Glutamatergic neuron (in vitro differentiated cells): ENCODE data around the gene GABRR2. TPM values are rescaled to one million over a fixed set of nuclear protein-coding genes. Genes with fewer than 3 reads are reported as not detected.

Source experiments
- DNase-seq: peaks from one replicate; pipeline ENCODE4 v3.0.0; 2022
- H3K27ac Mint-ChIP-seq: one replicate; pipeline ENCODE4 v1.8.0; 2020; ENCODE audit warnings: mild to moderate bottlenecking, mixed read lengths, inconsistent platforms; ENCODE audit not compliant: unreplicated experiment
- H3K27me3 Mint-ChIP-seq: one replicate; pipeline ENCODE4 v1.8.0; 2020; ENCODE audit warnings: mild to moderate bottlenecking, moderate library complexity, mixed read lengths, inconsistent platforms; ENCODE audit not compliant: unreplicated experiment
- H3K36me3 Mint-ChIP-seq: one replicate; pipeline ENCODE4 v1.8.0; 2020; ENCODE audit warnings: mild to moderate bottlenecking, mixed read lengths, inconsistent platforms; ENCODE audit not compliant: unreplicated experiment
- H3K4me1 Mint-ChIP-seq: one replicate; pipeline ENCODE4 v1.8.0; 2020; ENCODE audit warnings: mild to moderate bottlenecking, low read depth, mixed read lengths, inconsistent platforms; ENCODE audit not compliant: unreplicated experiment
- H3K4me3 Mint-ChIP-seq: one replicate; pipeline ENCODE4 v1.8.0; 2020; ENCODE audit warnings: mild to moderate bottlenecking, mixed read lengths, inconsistent platforms; ENCODE audit not compliant: unreplicated experiment
- H3K9me3 Mint-ChIP-seq: one replicate; pipeline ENCODE4 v1.8.0; 2020; ENCODE audit warnings: mild to moderate bottlenecking, moderate library complexity, mixed read lengths, inconsistent platforms; ENCODE audit not compliant: unreplicated experiment
- total RNA-seq: library from RNA; stranded (reverse); fragmentation: NEBNext Ultra II Directional; extraction: Animal tissue kit (Norgen Biotek cat#: 25700); gene quantifications from one replicate; pipeline ENCODE4 v1.2.1, GENCODE V29; 2021; ENCODE audit not compliant: unreplicated experiment
- TF ChIP-seq, protein P1 (sequence below): fragments of 200-600 bp; sonication (generic); IDR thresholded peaks from one replicate; pipeline ENCODE4 v1.5.0; 2021; ENCODE audit not compliant: partially characterized antibody, unreplicated experiment

The GABRR2 gene
- total RNA-seq, 1 donor from 2014 or later, result 0.49 TPM

- Mint-ChIP-seq H3K27ac (no peak overlapping the region), H3K9me3 (peaks cover 4% of the 10 kb centered on the region), H3K27me3 (no peaks in the 10 kb centered on the region), H3K36me3 (no peaks in the 10 kb centered on the region), H3K4me3 (no peak overlapping the region), H3K4me1 (no peaks in the 10 kb centered on the region)
- TF ChIP-seq, protein P1, sequence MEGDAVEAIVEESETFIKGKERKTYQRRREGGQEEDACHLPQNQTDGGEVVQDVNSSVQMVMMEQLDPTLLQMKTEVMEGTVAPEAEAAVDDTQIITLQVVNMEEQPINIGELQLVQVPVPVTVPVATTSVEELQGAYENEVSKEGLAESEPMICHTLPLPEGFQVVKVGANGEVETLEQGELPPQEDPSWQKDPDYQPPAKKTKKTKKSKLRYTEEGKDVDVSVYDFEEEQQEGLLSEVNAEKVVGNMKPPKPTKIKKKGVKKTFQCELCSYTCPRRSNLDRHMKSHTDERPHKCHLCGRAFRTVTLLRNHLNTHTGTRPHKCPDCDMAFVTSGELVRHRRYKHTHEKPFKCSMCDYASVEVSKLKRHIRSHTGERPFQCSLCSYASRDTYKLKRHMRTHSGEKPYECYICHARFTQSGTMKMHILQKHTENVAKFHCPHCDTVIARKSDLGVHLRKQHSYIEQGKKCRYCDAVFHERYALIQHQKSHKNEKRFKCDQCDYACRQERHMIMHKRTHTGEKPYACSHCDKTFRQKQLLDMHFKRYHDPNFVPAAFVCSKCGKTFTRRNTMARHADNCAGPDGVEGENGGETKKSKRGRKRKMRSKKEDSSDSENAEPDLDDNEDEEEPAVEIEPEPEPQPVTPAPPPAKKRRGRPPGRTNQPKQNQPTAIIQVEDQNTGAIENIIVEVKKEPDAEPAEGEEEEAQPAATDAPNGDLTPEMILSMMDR, result no peak
- DNase-seq, result no peak
Observed at GRCh38 chr6:89221971-89222711, 93.0 kb downstream of the GABRR2 start.

DNA sequence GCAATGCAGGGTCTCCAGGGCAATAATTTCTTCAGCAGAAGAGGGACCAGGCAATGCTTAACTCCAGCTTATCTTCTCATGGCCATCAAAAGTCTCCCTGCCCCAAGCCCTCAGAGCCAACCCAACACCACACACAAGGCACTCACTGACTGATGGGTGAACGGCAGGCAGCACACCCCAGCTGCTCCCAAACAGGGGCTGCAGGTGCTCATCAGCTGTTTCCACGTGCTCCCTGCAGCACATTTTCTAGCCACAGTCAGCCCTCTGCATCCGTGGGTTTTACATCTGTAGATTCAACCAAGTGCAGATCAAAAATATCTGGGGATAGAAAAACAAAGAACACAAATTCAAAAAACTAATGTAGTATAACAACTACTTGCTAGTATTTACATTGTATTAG lies 94.0 kb downstream of the GABRR2 start:
- no peaks in the 10 kb centered on the region for H3K27me3 Mint-ChIP-seq
- no peak for DNase-seq
- no peak overlapping the region for H3K4me3 Mint-ChIP-seq
- no peaks in the 10 kb centered on the region for H3K4me1 Mint-ChIP-seq
- peaks cover 4% of the 10 kb centered on the region for H3K9me3 Mint-ChIP-seq
- H3K27ac Mint-ChIP-seq, result no peak overlapping the region
- TF ChIP-seq, protein P1, result no peak
- H3K36me3 Mint-ChIP-seq, result no peaks in the 10 kb centered on the region

- no peaks in the 10 kb centered on the region for H3K27me3 Mint-ChIP-seq
- no peak for DNase-seq
Observed at GRCh38 chr6:89217299-89217910, 97.7 kb downstream of the GABRR2 start, which contains the start of gene GABRR1. GABRR1 (minus strand) TSS chr6:89217358; CDS start chr6:89217322, 36 bp downstream.

GRCh38 chr6:89216411-89216810 lies 98.7 kb downstream of the GABRR2 start:
- H3K9me3 Mint-ChIP-seq, result peaks cover 4% of the 10 kb centered on the region
- DNase-seq, result no peak
- H3K27me3 Mint-ChIP-seq, result no peaks in the 10 kb centered on the region
- H3K4me1 Mint-ChIP-seq, result no peaks in the 10 kb centered on the region
- H3K4me3 Mint-ChIP-seq, result no peak overlapping the region
- H3K27ac Mint-ChIP-seq, result no peak overlapping the region
- H3K36me3 Mint-ChIP-seq, result no peaks in the 10 kb centered on the region
- TF ChIP-seq, protein P1, result no peak

More at GRCh38 chr6:89217299-89217910, 97.7 kb downstream of the GABRR2 start, which contains the start of gene GABRR1:
- Mint-ChIP-seq H3K36me3 (no peaks in the 10 kb centered on the region), H3K4me3 (no peak within 1 kb of the TSS), H3K4me1 (no peaks in the 10 kb centered on the region), H3K9me3 (peaks cover 4% of the 10 kb centered on the region), H3K27ac (no peak within 1 kb of the TSS)
- TF ChIP-seq, protein P1, result no peak

DNA sequence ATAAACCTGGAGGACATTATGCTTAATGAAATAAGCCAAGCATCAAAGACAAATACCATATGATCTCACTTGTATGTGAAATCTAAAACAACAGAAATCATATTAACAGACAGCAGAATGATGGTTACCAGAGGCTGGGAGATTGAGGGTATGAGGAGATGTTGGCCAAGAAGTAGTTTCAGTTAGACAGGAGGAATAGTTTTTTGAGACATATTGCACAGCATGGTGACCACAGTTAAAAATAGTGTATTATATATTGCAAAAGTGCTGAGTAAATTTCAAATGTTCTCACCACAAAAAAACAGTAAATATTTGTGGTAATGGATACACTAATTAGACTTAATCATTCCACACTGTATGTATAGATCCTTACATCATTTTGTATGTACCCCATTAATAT lies 99.7 kb downstream of the GABRR2 start:
- Mint-ChIP-seq H3K27me3 (no peaks in the 10 kb centered on the region), H3K4me3 (no peak overlapping the region), H3K36me3 (no peaks in the 10 kb centered on the region), H3K9me3 (no peaks in the 10 kb centered on the region), H3K27ac (no peak overlapping the region), H3K4me1 (no peaks in the 10 kb centered on the region)
- no peak for DNase-seq
- TF ChIP-seq, protein P1, result no peak
